GM12878 (cell line): ENCODE results near the gene SH3BGRL2. TPM values are rescaled to one million over a fixed set of nuclear protein-coding genes. Genes with fewer than 3 reads are reported as not detected.

Source experiments
- ATAC-seq: fragments of 200-7000 bp; cut with Tn5 transposase; 3 replicates; pipeline ENCODE4 v1.9.1; 2020; ENCODE audit warnings: mild to moderate bottlenecking, moderate library complexity
- BruUV-seq: library from RNA; stranded (reverse); fragments of 400-500 nt; replicated peaks from 2 replicates; lab custom pipeline; 2021; lab: Mats Ljungman, UMichigan
- CTCF ChIA-PET: fragments of 300-600 bp; sonication (Branson Sonifier 250); formaldehyde crosslinking; extraction: SDS; loops from one replicate; lab custom pipeline; 2021; ENCODE audit warnings: inconsistent platforms; lab: Yijun Ruan, JAX
- POLR2A ChIA-PET: fragments of 350-600 bp; formaldehyde crosslinking; extraction: SDS; loops from one replicate; lab custom pipeline; 2021; ENCODE audit warnings: inconsistent platforms; lab: Charles Lee
- RAD21 ChIA-PET: fragments of 300-600 bp; sonication (Branson Sonifier 250); formaldehyde crosslinking; loops from one replicate; lab custom pipeline; 2023; ENCODE audit warnings: antibody characterized with exemption; ENCODE audit not compliant: unreplicated experiment; lab: Charles Lee
- SMC1A ChIA-PET: fragments of 300-600 bp; sonication (Branson Sonifier 250); formaldehyde crosslinking; loops from one replicate; lab custom pipeline; 2023; ENCODE audit not compliant: unreplicated experiment, uncharacterized antibody; lab: Charles Lee
- DNase-seq: peaks from one replicate; pipeline ENCODE4 v3.0.0-alpha.2; 2011; ENCODE audit warnings: low read depth, low spot score
- FAIRE-seq: peaks from 3 replicates; lab custom pipeline; 2011; peaks lifted over from hg19 to GRCh38; lab: Jason Lieb, UNC
- H2AFZ ChIP-seq: 2 replicates; pipeline ENCODE4 v1.6.0; 2011; ENCODE audit warnings: low read depth, low read length, control low read depth; ENCODE audit not compliant: control insufficient read depth
- H3K27ac ChIP-seq: 2 replicates; pipeline ENCODE4 v1.5.1; 2011; ENCODE audit warnings: control low read depth; ENCODE audit not compliant: control insufficient read depth, insufficient read depth
- H3K27me3 ChIP-seq, 2 experiments: replicated peaks in 1 of 2; 2 replicates each; pipeline versions ENCODE4 v1.6.0 to v1.6.1; 2011; ENCODE audit warnings: low read length in 1 of 2; ENCODE audit not compliant: control insufficient read depth in 2 of 2, insufficient read depth in 2 of 2
- H3K36me3 ChIP-seq, 2 experiments: 2 replicates each; pipeline ENCODE4 v1.5.1; 2011; ENCODE audit warnings: low read length in 1 of 2; ENCODE audit not compliant: control insufficient read depth in 2 of 2, insufficient read depth in 2 of 2
- H3K4me1 ChIP-seq: 2 replicates; pipeline ENCODE4 v1.6.1; 2011; ENCODE audit warnings: mild to moderate bottlenecking, low read length, moderate library complexity, mixed read lengths; ENCODE audit not compliant: control insufficient read depth, insufficient read depth
- H3K4me2 ChIP-seq: 2 replicates; pipeline ENCODE4 v1.6.0; 2011; ENCODE audit warnings: control low read depth; ENCODE audit not compliant: control insufficient read depth, insufficient read depth
- H3K4me3 ChIP-seq: fragments of 200-600 bp; sonication (generic); 2 replicates; pipeline ENCODE4 v1.5.1; 2016
- H3K79me2 ChIP-seq: 2 replicates; pipeline ENCODE4 v1.6.0; 2011; ENCODE audit warnings: low read length; ENCODE audit not compliant: control insufficient read depth, insufficient read depth
- H3K9ac ChIP-seq: 2 replicates; pipeline ENCODE4 v1.8.0; 2011; ENCODE audit warnings: low read length, control low read depth, mixed read lengths; ENCODE audit not compliant: control insufficient read depth, insufficient read depth
- H3K9me3 ChIP-seq: replicated peaks from 3 replicates; pipeline ENCODE4 v1.5.1; 2011; ENCODE audit warnings: mild to moderate bottlenecking, low read length; ENCODE audit not compliant: control insufficient read depth, insufficient read depth
- H4K20me1 ChIP-seq: 2 replicates; pipeline ENCODE4 v1.6.0; 2011; ENCODE audit not compliant: control insufficient read depth, insufficient read depth
- BACH1 ChIP-seq: fragments of 450-650 bp; IDR thresholded peaks from 2 replicates; pipeline ENCODE4 v1.6.1; 2017; ENCODE audit warnings: mild to moderate bottlenecking, borderline replicate concordance
- CBFB ChIP-seq: IDR thresholded peaks from 2 replicates; pipeline ENCODE4 v1.6.1; 2016; ENCODE audit warnings: antibody characterized with exemption, low read depth
- EGR1 ChIP-seq, 2 experiments: IDR thresholded peaks; 1 replicate in 1 of 2; 2 replicates in 1 of 2; pipeline ENCODE4 v1.6.1; 2011 to 2012; ENCODE audit warnings: low read depth in 2 of 2, low read length in 2 of 2, borderline replicate concordance in 1 of 2, mild to moderate bottlenecking in 1 of 2, moderate library complexity in 1 of 2
- ETV6 ChIP-seq, 2 experiments: fragments of 450-650 bp in 1 of 2; IDR thresholded peaks in 1 of 2; conservative IDR thresholded peaks in 1 of 2; 2 replicates each; pipeline ENCODE4 v1.6.1; 2014; ENCODE audit warnings: antibody characterized with exemption in 1 of 2, borderline replicate concordance in 1 of 2, low read depth in 1 of 2, mild to moderate bottlenecking in 1 of 2, moderate library complexity in 1 of 2
- EZH2 ChIP-seq: IDR thresholded peaks from 2 replicates; pipeline ENCODE4 v1.6.1; 2012; ENCODE audit warnings: low read depth, mild to moderate bottlenecking, control low read depth, inconsistent platforms, low read length, borderline replicate concordance; ENCODE audit not compliant: control insufficient read depth
- HCFC1 ChIP-seq: fragments of 150-350 bp; IDR thresholded peaks from 2 replicates; pipeline ENCODE4 v1.6.1; 2014; ENCODE audit warnings: low read length
- SMAD1 ChIP-seq: fragments of 450-650 bp; IDR thresholded peaks from 2 replicates; pipeline ENCODE4 v1.6.1; 2018; ENCODE audit warnings: mild to moderate bottlenecking, low read depth; ENCODE audit not compliant: partially characterized antibody
- TCF7 ChIP-seq: IDR thresholded peaks from 2 replicates; pipeline ENCODE4 v1.6.1; 2014; ENCODE audit warnings: antibody characterized with exemption, borderline replicate concordance
- YBX1 ChIP-seq: fragments of 450-650 bp; IDR thresholded peaks from 2 replicates; pipeline ENCODE4 v1.6.1; 2016; ENCODE audit warnings: antibody characterized with exemption
- ZNF384 ChIP-seq: IDR thresholded peaks from 2 replicates; pipeline ENCODE4 v1.6.1; 2012; ENCODE audit warnings: low read depth, mild to moderate bottlenecking, low read length, improper control_type of control experiment, borderline replicate concordance
- WGBS: methylation state at CpG from one replicate; pipeline ENCODE4 v1.1.6; 2016; ENCODE audit warnings: low lambda C conversion rate; ENCODE audit not compliant: insufficient replicate concordance, insufficient coverage; ENCODE audit errors: missing lambda C conversion rate; 5-methylcytosine and 5-hydroxymethylcytosine counted together
- in situ Hi-C: fragments of 300-500 bp; cut with MboI; formaldehyde crosslinking; loops from 9 replicates; pipeline ENCODE4 v1.14.3; 2018; ENCODE audit warnings: mixed read lengths
- intact Hi-C: fragments of 100-400 bp; cut with micrococcal nuclease; formaldehyde crosslinking; loops from one replicate; pipeline ENCODE4 v1.14.2; 2022; ENCODE audit not compliant: unreplicated experiment
- polyA plus RNA-seq, 11 experiments: library from polyadenylated mRNA; depleted of rRNA in 4 of 11; unstranded in 6 of 11; stranded (reverse) in 5 of 11; fragments of >200 nt; fragmentation: Nextera tagmentation in 4 of 11; fragmentation: Illumina TruSeq in 1 of 11; extraction: Ambion mirVana in 4 of 11; extraction: Trizol in 1 of 11; gene quantifications; 1 replicate in 1 of 11; 2 replicates in 10 of 11; pipeline versions ENCODE4 v1.2.1 to v1.2.3, GENCODE V29; 2011 to 2016; ENCODE audit warnings: inconsistent platforms in 2 of 11, missing spikeins in 2 of 11, low read depth in 1 of 11
- total RNA-seq, 4 experiments: library from RNA; depleted of rRNA in 3 of 4; stranded (reverse); fragments of >200 nt in 3 of 4; fragmentation: Illumina TruSeq in 1 of 4; extraction: Trizol in 1 of 4; gene quantifications; 2 replicates each; pipeline versions ENCODE4 v1.2.1 to v1.2.3, GENCODE V29; 2013 to 2021
- TF ChIP-seq, protein P1 (sequence below): IDR thresholded peaks from 2 replicates; pipeline ENCODE4 v1.6.1; 2012; ENCODE audit warnings: low read depth, low read length, improper control_type of control experiment
- TF ChIP-seq, protein P2 (sequence below): fragments of 450-650 bp; formaldehyde crosslinking; IDR thresholded peaks from 2 replicates; pipeline ENCODE4 v1.4.0; 2022; ENCODE audit warnings: mild to moderate bottlenecking, moderate library complexity

Gene SH3BGRL2
- total and polyA plus RNA-seq, 10 of the 15 experiments (the other 5 are each of a cell fraction or from before 2014, with no cell fraction given) = 0.03 to 0.37 (median 0.21) TPM

- Histone ChIP-seq H4K20me1 (no peaks in the 10 kb centered on the region), H3K79me2 (no peaks in the 10 kb centered on the region), H3K36me3 (no peaks in the 10 kb centered on the region), H3K4me1 (no peaks in the 10 kb centered on the region), H3K9me3 (no peaks in the 10 kb centered on the region), H3K27me3 (no peaks in the 10 kb centered on the region), H3K4me3 (no peak overlapping the region), H3K27ac (no peak overlapping the region), H3K4me2 (no peak overlapping the region), H2AFZ (no peak overlapping the region), H3K9ac (no peak overlapping the region)
- ChIA-PET RAD21 (no interaction called here), CTCF (no interaction called here), POLR2A (no interaction called here), SMC1A (no interaction called here)
- ATAC-seq = no peak
- TF ChIP-seq HCFC1 (no peak), SMAD1 (no peak), CBFB (no peak), BACH1 (no peak), TCF7 (no peak), ETV6 (conservative IDR thresholded peaks at IDR 0.05 in 1 of 2, IDR thresholded peaks at IDR 0.05 in 1 of 2; ENCODE audit: borderline replicate concordance in 1 of 2, low read depth in 1 of 2) (no peak)
- no peak for FAIRE-seq
- in situ Hi-C loops (no loop called here), intact Hi-C loops (no loop called here)
- 71% methylated on average over 4 of the region's 4 CpGs for WGBS
- no TSS peak for BruUV-seq
- DNase-seq = no peak
Observed at GRCh38 chr6:79733388-79733787, 102.3 kb downstream of the SH3BGRL2 start.

DNA sequence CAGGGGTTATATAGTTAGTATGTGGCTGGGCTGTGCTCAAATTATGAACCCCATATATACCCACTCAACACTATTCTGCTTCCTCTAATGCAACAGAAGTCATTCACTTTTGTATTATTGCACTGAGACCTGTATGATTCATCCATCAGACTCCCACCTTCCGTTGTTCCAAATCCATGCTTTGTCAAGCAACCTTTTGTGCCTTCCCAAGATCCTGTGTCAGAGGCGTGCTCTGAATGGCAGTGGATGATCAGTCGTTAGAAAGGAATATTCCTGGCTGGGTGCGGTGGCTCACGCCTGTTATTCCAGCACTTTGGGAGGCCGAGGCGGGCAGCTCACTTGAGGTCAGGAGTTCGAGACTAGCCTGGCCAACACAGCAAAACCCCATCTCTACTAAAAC lies 103.2 kb downstream of the SH3BGRL2 start:
- Histone ChIP-seq H3K79me2 (no peaks in the 10 kb centered on the region), H3K36me3 (no peaks in the 10 kb centered on the region), H3K4me3 (no peak overlapping the region), H3K9me3 (no peaks in the 10 kb centered on the region), H3K9ac (no peak overlapping the region), H3K4me2 (no peak overlapping the region)
- SMC1A ChIA-PET = no interaction called here
- CTCF ChIA-PET = no interaction called here
- TF ChIP-seq, protein P1, sequence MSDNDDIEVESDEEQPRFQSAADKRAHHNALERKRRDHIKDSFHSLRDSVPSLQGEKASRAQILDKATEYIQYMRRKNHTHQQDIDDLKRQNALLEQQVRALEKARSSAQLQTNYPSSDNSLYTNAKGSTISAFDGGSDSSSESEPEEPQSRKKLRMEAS = no peak
- TF ChIP-seq EZH2 (no peak), EGR1 (IDR thresholded peaks at IDR 0.05; ENCODE audit: borderline replicate concordance in 1 of 2, low read depth in 2 of 2, low read length in 2 of 2) (no peak), YBX1 (no peak), ZNF384 (no peak)
- TF ChIP-seq, protein P2, sequence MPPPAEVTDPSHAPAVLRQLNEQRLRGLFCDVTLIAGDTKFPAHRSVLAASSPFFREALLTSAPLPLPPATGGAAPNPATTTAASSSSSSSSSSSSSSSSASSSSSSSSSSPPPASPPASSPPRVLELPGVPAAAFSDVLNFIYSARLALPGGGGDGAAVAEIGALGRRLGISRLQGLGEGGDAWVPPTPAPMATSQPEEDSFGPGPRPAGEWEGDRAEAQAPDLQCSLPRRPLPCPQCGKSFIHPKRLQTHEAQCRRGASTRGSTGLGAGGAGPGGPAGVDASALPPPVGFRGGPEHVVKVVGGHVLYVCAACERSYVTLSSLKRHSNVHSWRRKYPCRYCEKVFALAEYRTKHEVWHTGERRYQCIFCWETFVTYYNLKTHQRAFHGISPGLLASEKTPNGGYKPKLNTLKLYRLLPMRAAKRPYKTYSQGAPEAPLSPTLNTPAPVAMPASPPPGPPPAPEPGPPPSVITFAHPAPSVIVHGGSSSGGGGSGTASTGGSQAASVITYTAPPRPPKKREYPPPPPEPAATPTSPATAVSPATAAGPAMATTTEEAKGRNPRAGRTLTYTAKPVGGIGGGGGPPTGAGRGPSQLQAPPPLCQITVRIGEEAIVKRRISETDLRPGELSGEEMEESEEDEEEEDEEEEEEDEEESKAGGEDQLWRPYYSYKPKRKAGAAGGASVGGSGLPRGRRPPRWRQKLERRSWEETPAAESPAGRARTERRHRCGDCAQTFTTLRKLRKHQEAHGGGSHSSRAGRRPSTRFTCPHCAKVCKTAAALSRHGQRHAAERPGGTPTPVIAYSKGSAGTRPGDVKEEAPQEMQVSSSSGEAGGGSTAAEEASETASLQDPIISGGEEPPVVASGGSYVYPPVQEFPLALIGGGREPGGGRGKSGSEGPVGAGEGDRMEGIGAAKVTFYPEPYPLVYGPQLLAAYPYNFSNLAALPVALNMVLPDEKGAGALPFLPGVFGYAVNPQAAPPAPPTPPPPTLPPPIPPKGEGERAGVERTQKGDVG (CRISPR knock-in tag) = no peak
- TF ChIP-seq, all 136 proteins: peak for 0
- ATAC-seq = no peak
- Histone ChIP-seq H3K27ac (no peak overlapping the region), H3K4me1 (no peaks in the 10 kb centered on the region), H3K27me3 (no peaks in the 10 kb centered on the region), H4K20me1 (no peaks in the 10 kb centered on the region), H2AFZ (no peak overlapping the region)
- no TSS peak for BruUV-seq
- in situ Hi-C loops = no loop called here
- WGBS = 54% methylated on average over 7 of the region's 8 CpGs
- POLR2A ChIA-PET = no interaction called here
- RAD21 ChIA-PET = no interaction called here
- intact Hi-C loops = no loop called here
- DNase-seq = no peak
- FAIRE-seq = no peak
